OCI-LY1 (cell line): ENCODE measurements around the gene SPATA13.
"Not testable (repeated sequence)": the region's sequence is repeated elsewhere in the genome, so short reads cannot be mapped to it uniquely, and the experiment has no call there.

Experiments
- CTCF ChIP-seq: fragments of 200-600 bp; sonication (generic), shearing (Covaris generic); IDR thresholded peaks from 2 replicates; pipeline ENCODE4 v1.5.1; 2017; ENCODE audit warnings: mild to moderate bottlenecking, antibody characterized with exemption, low read length, moderate library complexity, mixed read lengths
- EZH2 ChIP-seq: fragments of 200-600 bp; sonication (generic), shearing (Covaris generic); IDR thresholded peaks from 2 replicates; pipeline ENCODE4 v1.8.0; 2017; ENCODE audit warnings: borderline replicate concordance, mixed run types, mild to moderate bottlenecking, antibody characterized with exemption, low read length, moderate library complexity, mixed read lengths

- TF ChIP-seq CTCF, EZH2: not testable (repeated sequence)
These were observed 56.3 kb downstream of the SPATA13 start for GRCh38 chr13:24216779-24217178.
